K562 (cell line): ENCODE results near the gene DNAJC8. TPM values are rescaled to one million over a fixed set of nuclear protein-coding genes. Genes with fewer than 3 reads are reported as not detected.

Experiments
- CBX5 ChIP-seq: IDR thresholded peaks from 2 replicates; pipeline ENCODE4 v1.6.1; 2014; ENCODE audit warnings: low read depth, borderline replicate concordance
- polyA plus RNA-seq, 8 experiments: library from polyadenylated mRNA; depleted of rRNA in 4 of 8; stranded (reverse) in 5 of 8; unstranded in 3 of 8; fragments of >200 nt; fragmentation: Nextera tagmentation in 2 of 8; fragmentation: Illumina TruSeq in 1 of 8; extraction: Ambion mirVana in 2 of 8; extraction: Trizol in 1 of 8; gene quantifications; 2 replicates each; pipeline versions ENCODE4 v1.2.1 to v1.2.3, GENCODE V29; 2011 to 2014; ENCODE audit warnings: inconsistent platforms in 1 of 8, missing spikeins in 1 of 8
- total RNA-seq, 7 experiments: library from RNA; depleted of rRNA in 6 of 7; stranded (reverse); fragments of >200 nt in 6 of 7; fragmentation: Illumina TruSeq in 2 of 7; extraction: Trizol in 2 of 7; gene quantifications; 2 replicates each; pipeline versions ENCODE4 v1.2.1 to v1.2.3, GENCODE V29; 2011 to 2021; ENCODE audit warnings: low replicate concordance in 1 of 7
- TF ChIP-seq, protein P1 (sequence below), 2 experiments: fragments of 450-650 bp in 1 of 2; sonication (generic) in 1 of 2; formaldehyde crosslinking in 1 of 2; IDR thresholded peaks; 2 replicates each; pipeline versions ENCODE4 v1.7.1 to v1.9.0; 2016 to 2022; ENCODE audit warnings: inconsistent platforms in 1 of 2, mild to moderate bottlenecking in 1 of 2, missing genetic modification reagents in 1 of 2
- TF ChIP-seq, protein P2 (sequence below), 2 experiments: fragments of 450-650 bp; formaldehyde crosslinking in 1 of 2; IDR thresholded peaks; 2 replicates each; pipeline versions ENCODE4 v1.4.0 to v1.6.1; 2014 to 2020; ENCODE audit warnings: mild to moderate bottlenecking in 2 of 2, borderline replicate concordance in 1 of 2, low read depth in 1 of 2
- TF ChIP-seq, protein P3 (sequence below): sonication (generic); formaldehyde crosslinking; IDR thresholded peaks from 2 replicates; pipeline ENCODE4 v1.8.1; 2023; ENCODE audit warnings: mild to moderate bottlenecking, missing genetic modification reagents
- TF ChIP-seq, protein P4 (sequence below): fragments of 250-450 bp; sonication (Bioruptor Pico); IDR thresholded peaks from 2 replicates; pipeline ENCODE4 v1.9.0; 2021; ENCODE audit warnings: mild to moderate bottlenecking

DNAJC8 gene
- total and polyA plus RNA-seq, 9 of the 15 experiments (the other 6 are each of a cell fraction or from before 2014, with no cell fraction given), result 143 to 508 (median 209) TPM

DNA sequence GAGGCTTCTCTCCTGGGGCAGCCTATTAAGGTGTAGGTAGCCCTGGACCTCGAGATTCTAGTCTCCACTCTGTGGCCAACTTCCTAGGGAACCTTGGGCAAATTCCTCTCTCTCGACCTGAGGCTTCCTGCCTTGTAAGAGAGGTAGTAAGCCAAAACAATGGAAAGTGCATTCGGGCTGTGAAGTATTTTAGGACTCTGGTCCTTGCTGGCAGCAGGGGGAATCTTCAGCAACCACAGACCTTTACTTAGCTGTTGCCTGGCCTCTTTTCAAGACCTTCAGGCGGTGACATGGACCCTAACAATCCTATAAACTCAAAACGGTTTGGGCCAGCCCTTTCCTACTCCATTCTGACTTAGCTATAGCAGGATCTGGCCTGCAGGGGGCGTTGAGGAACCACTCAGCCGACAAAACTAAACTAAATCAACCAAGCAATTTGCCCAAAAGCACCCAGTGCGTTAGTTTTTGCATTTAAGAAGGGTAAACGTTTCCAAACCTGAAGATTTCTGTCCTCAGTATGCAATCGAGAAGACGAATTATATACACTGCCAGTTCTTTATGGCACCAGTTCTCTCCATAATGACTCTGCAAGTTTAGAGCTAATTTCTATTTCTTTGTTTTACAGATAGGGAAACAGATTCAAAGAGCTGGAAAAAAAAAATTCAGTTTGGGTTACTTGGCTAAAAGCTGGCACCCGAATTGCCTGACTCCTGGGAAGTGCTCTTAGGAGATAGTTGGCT is 15.6 kb upstream of the DNAJC8 start (continued):
- TF ChIP-seq, protein P1, sequence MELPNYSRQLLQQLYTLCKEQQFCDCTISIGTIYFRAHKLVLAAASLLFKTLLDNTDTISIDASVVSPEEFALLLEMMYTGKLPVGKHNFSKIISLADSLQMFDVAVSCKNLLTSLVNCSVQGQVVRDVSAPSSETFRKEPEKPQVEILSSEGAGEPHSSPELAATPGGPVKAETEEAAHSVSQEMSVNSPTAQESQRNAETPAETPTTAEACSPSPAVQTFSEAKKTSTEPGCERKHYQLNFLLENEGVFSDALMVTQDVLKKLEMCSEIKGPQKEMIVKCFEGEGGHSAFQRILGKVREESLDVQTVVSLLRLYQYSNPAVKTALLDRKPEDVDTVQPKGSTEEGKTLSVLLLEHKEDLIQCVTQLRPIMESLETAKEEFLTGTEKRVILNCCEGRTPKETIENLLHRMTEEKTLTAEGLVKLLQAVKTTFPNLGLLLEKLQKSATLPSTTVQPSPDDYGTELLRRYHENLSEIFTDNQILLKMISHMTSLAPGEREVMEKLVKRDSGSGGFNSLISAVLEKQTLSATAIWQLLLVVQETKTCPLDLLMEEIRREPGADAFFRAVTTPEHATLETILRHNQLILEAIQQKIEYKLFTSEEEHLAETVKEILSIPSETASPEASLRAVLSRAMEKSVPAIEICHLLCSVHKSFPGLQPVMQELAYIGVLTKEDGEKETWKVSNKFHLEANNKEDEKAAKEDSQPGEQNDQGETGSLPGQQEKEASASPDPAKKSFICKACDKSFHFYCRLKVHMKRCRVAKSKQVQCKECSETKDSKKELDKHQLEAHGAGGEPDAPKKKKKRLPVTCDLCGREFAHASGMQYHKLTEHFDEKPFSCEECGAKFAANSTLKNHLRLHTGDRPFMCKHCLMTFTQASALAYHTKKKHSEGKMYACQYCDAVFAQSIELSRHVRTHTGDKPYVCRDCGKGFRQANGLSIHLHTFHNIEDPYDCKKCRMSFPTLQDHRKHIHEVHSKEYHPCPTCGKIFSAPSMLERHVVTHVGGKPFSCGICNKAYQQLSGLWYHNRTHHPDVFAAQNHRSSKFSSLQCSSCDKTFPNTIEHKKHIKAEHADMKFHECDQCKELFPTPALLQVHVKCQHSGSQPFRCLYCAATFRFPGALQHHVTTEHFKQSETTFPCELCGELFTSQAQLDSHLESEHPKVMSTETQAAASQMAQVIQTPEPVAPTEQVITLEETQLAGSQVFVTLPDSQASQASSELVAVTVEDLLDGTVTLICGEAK (IDR thresholded peaks at IDR 0.05), result 0 out of 2 replicates have a peak, but pooled peaks have one; percentile 24
- TF ChIP-seq, protein P1 (CRISPR knock-in tag; IDR thresholded peaks at IDR 0.05), result no peak
- TF ChIP-seq, protein P2, sequence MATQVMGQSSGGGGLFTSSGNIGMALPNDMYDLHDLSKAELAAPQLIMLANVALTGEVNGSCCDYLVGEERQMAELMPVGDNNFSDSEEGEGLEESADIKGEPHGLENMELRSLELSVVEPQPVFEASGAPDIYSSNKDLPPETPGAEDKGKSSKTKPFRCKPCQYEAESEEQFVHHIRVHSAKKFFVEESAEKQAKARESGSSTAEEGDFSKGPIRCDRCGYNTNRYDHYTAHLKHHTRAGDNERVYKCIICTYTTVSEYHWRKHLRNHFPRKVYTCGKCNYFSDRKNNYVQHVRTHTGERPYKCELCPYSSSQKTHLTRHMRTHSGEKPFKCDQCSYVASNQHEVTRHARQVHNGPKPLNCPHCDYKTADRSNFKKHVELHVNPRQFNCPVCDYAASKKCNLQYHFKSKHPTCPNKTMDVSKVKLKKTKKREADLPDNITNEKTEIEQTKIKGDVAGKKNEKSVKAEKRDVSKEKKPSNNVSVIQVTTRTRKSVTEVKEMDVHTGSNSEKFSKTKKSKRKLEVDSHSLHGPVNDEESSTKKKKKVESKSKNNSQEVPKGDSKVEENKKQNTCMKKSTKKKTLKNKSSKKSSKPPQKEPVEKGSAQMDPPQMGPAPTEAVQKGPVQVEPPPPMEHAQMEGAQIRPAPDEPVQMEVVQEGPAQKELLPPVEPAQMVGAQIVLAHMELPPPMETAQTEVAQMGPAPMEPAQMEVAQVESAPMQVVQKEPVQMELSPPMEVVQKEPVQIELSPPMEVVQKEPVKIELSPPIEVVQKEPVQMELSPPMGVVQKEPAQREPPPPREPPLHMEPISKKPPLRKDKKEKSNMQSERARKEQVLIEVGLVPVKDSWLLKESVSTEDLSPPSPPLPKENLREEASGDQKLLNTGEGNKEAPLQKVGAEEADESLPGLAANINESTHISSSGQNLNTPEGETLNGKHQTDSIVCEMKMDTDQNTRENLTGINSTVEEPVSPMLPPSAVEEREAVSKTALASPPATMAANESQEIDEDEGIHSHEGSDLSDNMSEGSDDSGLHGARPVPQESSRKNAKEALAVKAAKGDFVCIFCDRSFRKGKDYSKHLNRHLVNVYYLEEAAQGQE (IDR thresholded peaks at IDR 0.05; ENCODE audit: borderline replicate concordance), result peak; percentile 85; the same call in 1 of the 2 replicates
- TF ChIP-seq, protein P2 (CRISPR knock-in tag; IDR thresholded peaks at IDR 0.05; ENCODE audit: low read depth), result no peak
- TF ChIP-seq, protein P3, sequence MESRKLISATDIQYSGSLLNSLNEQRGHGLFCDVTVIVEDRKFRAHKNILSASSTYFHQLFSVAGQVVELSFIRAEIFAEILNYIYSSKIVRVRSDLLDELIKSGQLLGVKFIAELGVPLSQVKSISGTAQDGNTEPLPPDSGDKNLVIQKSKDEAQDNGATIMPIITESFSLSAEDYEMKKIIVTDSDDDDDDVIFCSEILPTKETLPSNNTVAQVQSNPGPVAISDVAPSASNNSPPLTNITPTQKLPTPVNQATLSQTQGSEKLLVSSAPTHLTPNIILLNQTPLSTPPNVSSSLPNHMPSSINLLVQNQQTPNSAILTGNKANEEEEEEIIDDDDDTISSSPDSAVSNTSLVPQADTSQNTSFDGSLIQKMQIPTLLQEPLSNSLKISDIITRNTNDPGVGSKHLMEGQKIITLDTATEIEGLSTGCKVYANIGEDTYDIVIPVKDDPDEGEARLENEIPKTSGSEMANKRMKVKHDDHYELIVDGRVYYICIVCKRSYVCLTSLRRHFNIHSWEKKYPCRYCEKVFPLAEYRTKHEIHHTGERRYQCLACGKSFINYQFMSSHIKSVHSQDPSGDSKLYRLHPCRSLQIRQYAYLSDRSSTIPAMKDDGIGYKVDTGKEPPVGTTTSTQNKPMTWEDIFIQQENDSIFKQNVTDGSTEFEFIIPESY (CRISPR knock-in tag), result 0 out of 2 replicates have a peak, but pooled peaks have one; percentile 11
- no peak for TF ChIP-seq CBX5
- TF ChIP-seq, protein P4, sequence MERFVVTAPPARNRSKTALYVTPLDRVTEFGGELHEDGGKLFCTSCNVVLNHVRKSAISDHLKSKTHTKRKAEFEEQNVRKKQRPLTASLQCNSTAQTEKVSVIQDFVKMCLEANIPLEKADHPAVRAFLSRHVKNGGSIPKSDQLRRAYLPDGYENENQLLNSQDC (CRISPR knock-in tag), result 0 out of 2 replicates have a peak, but pooled peaks have one; percentile 47
